H9 (cell line): Measurements from ENCODE around the gene EFCAB5. TPM values are rescaled to one million over a fixed set of nuclear protein-coding genes. Genes with fewer than 3 reads are reported as not detected.

ENCODE experiments used
- DNase-seq: peaks from one replicate; pipeline ENCODE4 v3.0.0-alpha.2; 2017
- H2AFZ ChIP-seq: one replicate; pipeline ENCODE4 v1.6.1; 2013; ENCODE audit warnings: mild to moderate bottlenecking, low read length, control low read depth, moderate library complexity
- H2AK5ac ChIP-seq: 2 replicates; pipeline ENCODE4 v1.6.1; 2013; ENCODE audit warnings: low read length, control low read depth, mixed read lengths; ENCODE audit not compliant: insufficient read length
- H2BK120ac ChIP-seq: one replicate; pipeline ENCODE4 v1.6.1; 2013; ENCODE audit warnings: low read depth, mild to moderate bottlenecking, low read length, control low read depth, inconsistent platforms; ENCODE audit not compliant: poor library complexity, severe bottlenecking
- H2BK12ac ChIP-seq: 2 replicates; pipeline ENCODE4 v1.6.1; 2013; ENCODE audit warnings: low read length, control low read depth, mixed read lengths, low read depth; ENCODE audit not compliant: insufficient read length
- H2BK15ac ChIP-seq: 2 replicates; pipeline ENCODE4 v1.6.1; 2013; ENCODE audit warnings: low read depth, low read length, control low read depth
- H2BK20ac ChIP-seq: one replicate; pipeline ENCODE4 v1.6.1; 2013; ENCODE audit warnings: low read depth, mild to moderate bottlenecking, low read length, control low read depth, inconsistent platforms; ENCODE audit not compliant: poor library complexity, severe bottlenecking
- H2BK5ac ChIP-seq: 2 replicates; pipeline ENCODE4 v1.6.1; 2013; ENCODE audit warnings: low read length, control low read depth, mixed read lengths; ENCODE audit not compliant: insufficient read length
- H3K14ac ChIP-seq: 2 replicates; pipeline ENCODE4 v1.6.1; 2013; ENCODE audit warnings: low read length, control low read depth; ENCODE audit not compliant: insufficient read depth
- H3K18ac ChIP-seq: 2 replicates; pipeline ENCODE4 v1.6.1; 2013; ENCODE audit warnings: low read depth, mild to moderate bottlenecking, mixed read lengths, low read length, control low read depth; ENCODE audit not compliant: insufficient read length
- H3K23ac ChIP-seq: 2 replicates; pipeline ENCODE4 v1.6.1; 2013; ENCODE audit warnings: low read length, control low read depth, mixed read lengths, low read depth; ENCODE audit not compliant: insufficient read length
- H3K23me2 ChIP-seq: 2 replicates; pipeline ENCODE4 v1.6.1; 2013; ENCODE audit warnings: low read depth, mild to moderate bottlenecking, mixed read lengths, low read length, control low read depth; ENCODE audit not compliant: insufficient read length, poor library complexity, severe bottlenecking
- H3K27ac ChIP-seq: 2 replicates; pipeline ENCODE4 v1.5.1; 2013; ENCODE audit warnings: low read length, control low read depth, mixed read lengths, low read depth; ENCODE audit not compliant: insufficient read length
- H3K27me3 ChIP-seq: 2 replicates; pipeline ENCODE4 v1.6.1; 2013; ENCODE audit warnings: low read length, control low read depth, inconsistent platforms; ENCODE audit not compliant: insufficient read depth
- H3K4ac ChIP-seq: 2 replicates; pipeline ENCODE4 v1.6.1; 2013; ENCODE audit warnings: low read depth, mild to moderate bottlenecking, control low read depth, inconsistent platforms, low read length, moderate library complexity
- H3K4me1 ChIP-seq: 2 replicates; pipeline ENCODE4 v1.6.1; 2013; ENCODE audit warnings: low read length, control low read depth, inconsistent platforms; ENCODE audit not compliant: insufficient read depth
- H3K4me2 ChIP-seq: 2 replicates; pipeline ENCODE4 v1.6.1; 2013; ENCODE audit warnings: low read length, control low read depth, mixed read lengths; ENCODE audit not compliant: insufficient read length, insufficient read depth
- H3K56ac ChIP-seq: 2 replicates; pipeline ENCODE4 v1.6.1; 2013; ENCODE audit warnings: low read depth, mild to moderate bottlenecking, mixed read lengths, low read length, control low read depth; ENCODE audit not compliant: insufficient read length
- H3K79me1 ChIP-seq: 2 replicates; pipeline ENCODE4 v1.6.1; 2013; ENCODE audit warnings: low read depth, mild to moderate bottlenecking, moderate library complexity, low read length, control low read depth, inconsistent platforms; ENCODE audit not compliant: insufficient read depth, poor library complexity, severe bottlenecking
- H3K79me2 ChIP-seq: 2 replicates; pipeline ENCODE4 v1.6.1; 2013; ENCODE audit warnings: low read length, control low read depth, inconsistent platforms; ENCODE audit not compliant: insufficient read depth
- H3K9ac ChIP-seq: 2 replicates; pipeline ENCODE4 v1.6.1; 2013; ENCODE audit warnings: low read length, control low read depth, mixed read lengths; ENCODE audit not compliant: insufficient read length; ENCODE audit errors: extremely low read depth
- H3K9me3 ChIP-seq: one replicate; pipeline ENCODE4 v1.6.1; 2013; ENCODE audit warnings: low read depth, low read length, inconsistent platforms; ENCODE audit not compliant: control insufficient read depth
- H3T11ph ChIP-seq: one replicate; pipeline ENCODE4 v1.6.1; 2013; ENCODE audit warnings: mild to moderate bottlenecking, low read length, control low read depth, inconsistent platforms
- H4K20me1 ChIP-seq: one replicate; pipeline ENCODE4 v1.6.1; 2013; ENCODE audit not compliant: control insufficient read depth, insufficient read length, insufficient read depth
- H4K5ac ChIP-seq: 2 replicates; pipeline ENCODE4 v1.6.1; 2013; ENCODE audit warnings: low read depth, mild to moderate bottlenecking, mixed read lengths, low read length, control low read depth; ENCODE audit not compliant: insufficient read length
- H4K8ac ChIP-seq: replicated peaks from 2 replicates; pipeline ENCODE4 v1.6.1; 2013; ENCODE audit warnings: low read length, control low read depth, mixed read lengths, low read depth; ENCODE audit not compliant: insufficient read length
- H4K91ac ChIP-seq: 2 replicates; pipeline ENCODE4 v1.6.1; 2013; ENCODE audit warnings: low read depth, mild to moderate bottlenecking, moderate library complexity, mixed read lengths, low read length, control low read depth; ENCODE audit not compliant: insufficient read length
- H3K27ac Mint-ChIP-seq, 3 experiments: 2 replicates in 2 of 3; 3 replicates in 1 of 3; pipeline ENCODE4 v1.8.0; 2020 to 2021; ENCODE audit warnings: mixed read lengths in 3 of 3, mild to moderate bottlenecking in 1 of 3, moderate library complexity in 1 of 3
- H3K27me3 Mint-ChIP-seq: 2 replicates; pipeline ENCODE4 v1.8.0; 2021; ENCODE audit warnings: low read depth, mild to moderate bottlenecking, moderate library complexity, mixed read lengths
- H3K36me3 Mint-ChIP-seq, 3 experiments: 2 replicates in 2 of 3; 3 replicates in 1 of 3; pipeline ENCODE4 v1.8.0; 2020 to 2021; ENCODE audit warnings: low read depth in 3 of 3, mixed read lengths in 3 of 3; ENCODE audit not compliant: insufficient read depth in 1 of 3
- H3K4me1 Mint-ChIP-seq, 2 experiments: 2 replicates each; pipeline ENCODE4 v1.8.0; 2020; ENCODE audit warnings: mixed read lengths in 2 of 2
- H3K4me3 Mint-ChIP-seq, 2 experiments: 2 replicates in 1 of 2; 3 replicates in 1 of 2; pipeline ENCODE4 v1.8.0; 2020 to 2021; ENCODE audit warnings: mild to moderate bottlenecking in 2 of 2, mixed read lengths in 2 of 2, moderate library complexity in 1 of 2
- H3K9me3 Mint-ChIP-seq, 2 experiments: 2 replicates in 1 of 2; 3 replicates in 1 of 2; pipeline ENCODE4 v1.8.0; 2020; ENCODE audit warnings: mild to moderate bottlenecking in 2 of 2, mixed read lengths in 2 of 2, moderate library complexity in 1 of 2
- WGBS: extraction: QIAGEN DNeasy Blood & Tissue Kit; methylation state at CpG from one replicate; pipeline ENCODE4 v1.1.7; 2013; ENCODE audit warnings: missing lambda C conversion rate, low lambda C conversion rate, mixed read lengths; ENCODE audit not compliant: insufficient read length; ENCODE audit errors: extremely low coverage; 5-methylcytosine and 5-hydroxymethylcytosine counted together
- total RNA-seq: library from RNA; stranded (reverse); gene quantifications from 2 replicates; pipeline ENCODE4 v1.2.1, GENCODE V29; 2021
- TF ChIP-seq, protein P1 (sequence below): fragments of 200-600 bp; sonication (generic); conservative IDR thresholded peaks from 3 replicates; pipeline ENCODE4 v1.8.0; 2021; ENCODE audit warnings: antibody characterized with exemption, mild to moderate bottlenecking

EFCAB5 gene
- total RNA-seq, 1 experiment from 2014 or later, result not detected

DNA sequence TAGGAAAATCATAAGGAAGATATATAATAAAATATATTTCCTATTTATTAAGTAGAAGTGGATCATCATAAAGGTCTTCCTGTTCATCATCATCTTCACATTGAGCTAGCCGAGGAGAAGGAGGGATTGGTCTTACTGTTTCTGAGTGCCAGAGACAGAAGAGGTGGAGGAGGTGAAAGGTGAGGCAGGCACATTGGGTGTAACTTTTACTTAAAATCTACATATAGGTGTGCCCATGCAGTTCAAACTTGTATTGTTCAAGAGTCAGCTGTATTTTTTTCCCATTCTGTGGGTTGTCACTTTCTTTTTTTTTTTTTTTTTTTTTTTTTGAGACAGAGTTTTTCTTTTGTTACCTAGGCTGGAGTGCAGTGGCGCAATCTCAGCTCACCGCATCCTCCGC is 210.0 kb downstream of the EFCAB5 start:
- H2AFZ ChIP-seq, result no peak overlapping the region
- Mint-ChIP-seq H3K27ac (no peak overlapping the region; a peak in 1 of 7 replicates), H3K4me3 (no peak overlapping the region), H3K27me3 (no peaks in the 10 kb centered on the region), H3K4me1 (peaks cover 0 to 5% of the 10 kb centered on the region in 2 experiments; a peak in 2 of 4 replicates), H3K36me3 (peaks cover 5 to 18% (median 11%) of the 10 kb centered on the region in 3 experiments; a peak in 6 of 7 replicates), H3K9me3 (no peaks in the 10 kb centered on the region)
- no peak overlapping the region for H3K4ac ChIP-seq
- H3K27ac ChIP-seq, result no peak overlapping the region
- H4K8ac ChIP-seq, result no peak overlapping the region
- H3T11ph ChIP-seq, result no peak overlapping the region
- H4K5ac ChIP-seq, result no peak overlapping the region
- H3K79me2 ChIP-seq, result peaks cover 3% of the 10 kb centered on the region; the same call in 1 of the 2 replicates
- H3K4me2 ChIP-seq, result no peak overlapping the region
- no peak overlapping the region for H4K91ac ChIP-seq
- no peak overlapping the region for H2AK5ac ChIP-seq
- H3K4me1 ChIP-seq, result no peaks in the 10 kb centered on the region
- H3K9me3 ChIP-seq, result no peaks in the 10 kb centered on the region
- no peak overlapping the region for H2BK12ac ChIP-seq
- H2BK15ac ChIP-seq, result no peak overlapping the region
- no peaks in the 10 kb centered on the region for H3K23me2 ChIP-seq
- H3K18ac ChIP-seq, result no peak overlapping the region
- peaks cover 2% of the 10 kb centered on the region for H4K20me1 ChIP-seq
- H3K23ac ChIP-seq, result no peak overlapping the region
- no peak overlapping the region for H2BK120ac ChIP-seq
- no peaks in the 10 kb centered on the region for H3K79me1 ChIP-seq
- TF ChIP-seq, protein P1, sequence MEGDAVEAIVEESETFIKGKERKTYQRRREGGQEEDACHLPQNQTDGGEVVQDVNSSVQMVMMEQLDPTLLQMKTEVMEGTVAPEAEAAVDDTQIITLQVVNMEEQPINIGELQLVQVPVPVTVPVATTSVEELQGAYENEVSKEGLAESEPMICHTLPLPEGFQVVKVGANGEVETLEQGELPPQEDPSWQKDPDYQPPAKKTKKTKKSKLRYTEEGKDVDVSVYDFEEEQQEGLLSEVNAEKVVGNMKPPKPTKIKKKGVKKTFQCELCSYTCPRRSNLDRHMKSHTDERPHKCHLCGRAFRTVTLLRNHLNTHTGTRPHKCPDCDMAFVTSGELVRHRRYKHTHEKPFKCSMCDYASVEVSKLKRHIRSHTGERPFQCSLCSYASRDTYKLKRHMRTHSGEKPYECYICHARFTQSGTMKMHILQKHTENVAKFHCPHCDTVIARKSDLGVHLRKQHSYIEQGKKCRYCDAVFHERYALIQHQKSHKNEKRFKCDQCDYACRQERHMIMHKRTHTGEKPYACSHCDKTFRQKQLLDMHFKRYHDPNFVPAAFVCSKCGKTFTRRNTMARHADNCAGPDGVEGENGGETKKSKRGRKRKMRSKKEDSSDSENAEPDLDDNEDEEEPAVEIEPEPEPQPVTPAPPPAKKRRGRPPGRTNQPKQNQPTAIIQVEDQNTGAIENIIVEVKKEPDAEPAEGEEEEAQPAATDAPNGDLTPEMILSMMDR, result no peak
- DNase-seq, result no peak
- H2BK20ac ChIP-seq, result no peak overlapping the region
- H3K9ac ChIP-seq, result no peak overlapping the region
- no peaks in the 10 kb centered on the region for H3K27me3 ChIP-seq
- H2BK5ac ChIP-seq, result no peak overlapping the region
- WGBS, result no CpG with 5 or more reads among the region's 4 CpGs
- no peak overlapping the region for H3K56ac ChIP-seq
- no peak overlapping the region for H3K14ac ChIP-seq
